Activated gamma-delta T cell (primary cell): ENCODE data around the gene TTLL8.
"Not testable (repeated sequence)": the region's sequence is repeated elsewhere in the genome, so short reads cannot be mapped to it uniquely, and the experiment has no call there.

Source experiments
- DNase-seq: peaks from one replicate; lab custom pipeline; 2025; lab: John Stamatoyannopoulos, UW

Gene TTLL8

DNA sequence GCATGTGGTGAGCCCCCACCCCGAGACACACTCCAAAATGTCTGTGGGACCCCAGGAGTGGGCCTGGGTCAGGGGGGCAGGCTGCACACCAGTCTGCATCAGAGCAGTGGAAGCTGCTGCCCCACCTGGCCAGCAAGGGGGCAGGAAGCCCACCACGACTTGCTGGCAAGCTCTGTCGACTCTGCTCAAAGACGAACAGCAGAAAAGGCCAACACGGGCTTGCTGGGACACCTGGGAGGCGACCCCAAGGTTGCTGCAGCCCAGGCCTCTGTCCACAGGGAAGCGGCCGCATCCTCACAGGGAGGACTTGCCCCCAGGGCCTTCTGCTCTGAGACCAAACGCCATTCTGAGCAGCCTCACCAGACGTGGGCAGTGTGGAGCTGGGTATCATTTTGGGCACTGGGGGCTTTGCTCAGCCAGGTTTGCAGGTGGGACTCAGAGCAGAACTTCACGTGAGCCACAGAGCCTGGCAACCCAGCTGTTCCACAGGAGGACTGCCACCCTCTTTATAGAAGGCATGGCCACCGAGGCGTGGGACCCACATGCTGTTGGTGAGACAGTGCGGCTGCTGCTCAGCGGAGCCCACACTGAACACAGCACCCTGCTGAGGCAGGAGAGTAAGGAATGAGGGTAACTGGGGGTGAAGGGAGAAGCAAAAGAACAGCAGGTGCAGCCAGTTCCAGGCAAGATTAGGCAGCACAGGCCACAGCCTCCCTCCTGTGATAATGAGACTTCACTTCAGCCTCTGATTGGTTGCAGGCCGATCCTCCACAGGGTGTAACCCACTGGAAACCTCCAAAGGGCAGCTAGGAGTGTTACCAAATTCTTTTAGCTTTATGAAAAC is 56.5 kb downstream of the TTLL8 start:
- DNase-seq, result no peak

DNA sequence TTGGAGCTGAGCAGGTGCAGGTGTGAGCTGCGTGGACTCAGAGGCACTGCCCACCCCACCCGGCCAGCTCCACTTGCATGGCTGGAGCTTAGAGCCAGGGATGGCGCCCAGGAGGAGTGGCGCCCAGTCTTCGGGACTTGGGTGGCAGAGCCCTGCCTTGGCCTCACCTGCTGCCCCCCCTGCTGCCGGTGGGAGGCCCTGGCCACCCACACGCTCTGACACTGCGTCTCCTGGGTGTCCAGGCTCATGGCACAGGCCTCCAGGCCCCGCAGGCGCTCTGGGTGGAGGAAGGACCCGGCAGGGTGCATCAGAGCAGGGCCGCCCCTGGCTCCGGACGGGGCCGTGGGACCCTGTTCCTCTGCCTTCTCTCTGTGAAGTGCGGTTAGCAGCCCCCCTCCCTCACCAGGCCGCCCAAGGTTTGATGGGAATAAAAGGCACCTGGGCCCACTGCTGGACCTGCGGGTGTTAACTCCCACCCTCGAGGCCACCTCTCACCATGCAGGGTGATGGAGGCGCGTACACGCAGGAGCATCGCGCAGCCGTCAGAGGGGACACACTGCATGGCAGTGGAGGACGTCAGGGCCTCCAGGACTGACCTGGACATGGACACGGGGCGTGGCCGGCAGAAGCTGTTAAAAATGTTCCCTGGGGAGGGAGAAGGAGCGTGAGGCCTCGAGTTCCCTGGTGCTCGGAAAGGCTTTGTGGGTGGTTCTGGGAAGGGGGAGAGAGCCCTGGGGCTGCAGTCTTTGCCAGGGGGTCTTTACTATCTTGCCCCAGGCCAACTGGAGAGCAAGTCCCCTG is 57.3 kb downstream of the TTLL8 start:
- DNase-seq, result no peak

DNA sequence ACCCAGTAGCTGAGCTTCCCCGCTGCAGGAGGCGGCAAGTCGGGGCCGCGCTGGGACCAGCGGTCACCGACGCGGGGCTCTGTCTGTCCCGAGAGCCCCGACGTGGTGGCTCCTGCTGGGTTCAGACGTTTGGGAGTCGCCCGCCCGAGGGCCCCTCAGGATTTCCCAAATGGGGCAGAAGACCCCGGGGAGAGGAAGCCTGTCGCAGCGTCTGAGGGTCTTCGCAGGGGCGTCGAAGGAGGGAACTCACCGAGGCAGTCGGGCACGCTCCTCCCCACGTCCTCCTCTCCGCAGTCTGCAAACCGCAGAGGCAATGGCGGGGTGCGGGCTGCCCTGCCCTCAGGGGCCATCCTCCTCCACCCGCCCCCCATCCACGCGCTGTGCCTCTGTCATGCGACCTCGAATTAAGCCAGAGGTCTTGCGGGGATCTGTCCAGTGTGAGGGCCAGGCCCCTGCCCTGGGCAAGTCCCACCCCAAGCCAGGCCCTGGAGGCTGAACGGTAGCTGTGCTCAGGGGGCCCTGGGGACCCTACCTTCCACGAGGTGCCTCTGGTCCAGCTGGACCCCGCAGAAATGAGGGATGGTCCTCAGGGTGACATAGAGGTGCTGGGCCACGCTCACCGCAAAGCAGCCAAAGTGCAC is 58.0 kb downstream of the TTLL8 start:
- DNase-seq, result no peak

DNA sequence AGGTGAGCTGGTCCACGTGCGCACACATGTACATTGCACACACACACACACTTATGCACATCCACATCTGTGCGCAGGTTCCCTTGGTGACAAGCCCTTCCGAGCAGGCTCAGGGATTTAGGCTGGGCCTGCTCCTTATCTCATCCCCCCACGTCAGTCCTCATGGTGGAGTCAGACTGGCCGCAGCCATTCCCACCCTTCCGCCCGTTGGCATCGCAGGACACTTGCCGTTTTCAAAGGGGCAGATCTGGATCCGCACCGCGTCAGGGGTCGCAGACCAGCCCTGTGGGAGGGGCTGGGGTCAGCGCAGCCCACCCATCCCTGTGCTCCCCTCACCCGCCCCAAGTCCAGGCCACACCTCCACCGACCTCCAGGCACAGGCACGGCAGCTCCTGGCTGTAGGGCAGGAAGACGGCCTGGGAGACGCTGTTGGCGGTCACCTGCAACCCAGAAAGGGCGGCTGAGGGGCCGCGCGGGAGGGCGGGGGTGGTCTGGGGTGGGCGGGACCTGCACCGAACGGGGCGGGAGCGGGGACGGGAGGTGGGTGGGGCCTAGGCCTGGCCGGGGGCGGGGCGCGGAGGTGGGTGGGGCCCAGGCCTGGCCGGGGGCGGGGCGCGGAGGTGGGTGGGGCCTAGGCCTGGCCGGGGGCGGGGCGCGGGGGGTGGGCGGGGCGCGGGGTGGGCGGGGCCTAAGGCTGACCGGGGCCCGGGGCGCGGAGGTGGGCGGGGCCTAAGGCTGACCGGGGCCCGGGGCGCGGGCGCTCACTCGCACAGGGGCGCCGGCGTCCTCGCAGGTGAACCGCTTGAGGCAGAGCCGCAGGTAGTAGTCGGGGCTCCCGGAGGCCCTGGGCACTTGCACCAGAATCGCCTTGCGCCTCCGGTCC is 58.8 kb downstream of the TTLL8 start:
- no peak for DNase-seq

DNA sequence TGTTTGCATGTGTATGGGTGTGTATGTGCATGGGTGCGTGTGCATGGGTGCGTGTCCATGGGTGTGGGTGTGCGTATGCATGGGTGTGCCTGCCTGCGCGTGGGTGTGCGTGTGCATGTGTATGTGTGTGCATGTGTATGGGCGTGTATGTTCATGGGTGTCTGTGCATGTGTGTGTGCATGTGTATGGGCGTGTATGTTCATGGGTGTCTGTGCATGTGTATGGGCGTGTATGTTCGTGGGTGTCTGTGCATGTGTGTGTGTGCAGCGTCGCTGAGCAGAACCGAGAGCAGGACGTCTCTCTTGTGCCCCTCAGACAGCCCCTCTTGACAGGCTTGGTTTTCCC is 59.4 kb downstream of the TTLL8 start:
- no peak for DNase-seq

DNA sequence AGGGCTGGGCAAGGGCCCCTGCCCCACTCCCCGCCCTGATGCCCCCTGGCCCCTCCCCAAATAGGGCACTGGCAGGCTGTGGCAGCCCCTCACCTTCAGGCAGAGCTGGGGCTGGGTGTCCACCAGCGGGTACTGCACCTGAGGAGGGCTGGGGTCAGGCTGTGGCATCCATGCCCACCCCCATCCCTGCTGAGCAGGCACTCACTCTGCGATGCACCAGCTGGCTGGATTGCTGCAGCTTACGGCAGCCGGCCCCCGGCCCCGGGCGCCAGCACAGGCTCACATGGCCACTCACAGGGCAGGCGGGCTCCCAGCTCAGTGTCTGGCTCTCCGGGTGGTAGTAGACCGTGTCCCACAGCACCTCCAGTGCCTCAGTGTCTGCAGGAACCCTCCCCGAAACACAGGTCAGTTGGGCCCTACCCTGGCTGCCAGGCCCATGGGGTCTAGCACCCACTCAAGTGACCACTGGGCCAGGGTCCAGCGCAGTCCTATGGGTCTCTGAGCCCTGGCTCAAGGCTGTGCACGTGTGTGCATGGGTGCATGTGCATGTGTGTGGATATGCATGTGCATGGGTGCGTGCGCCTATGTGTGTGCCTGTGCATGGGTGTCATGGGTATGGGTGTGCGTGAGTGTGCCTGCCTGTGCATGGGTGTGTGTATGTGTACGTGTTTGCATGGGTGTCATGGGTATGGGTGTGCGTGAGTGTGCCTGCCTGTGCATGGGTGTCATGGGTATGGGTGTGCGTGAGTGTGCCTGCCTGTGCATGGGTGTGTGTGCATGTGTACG is 60.0 kb downstream of the TTLL8 start:
- DNase-seq, result no peak

DNA sequence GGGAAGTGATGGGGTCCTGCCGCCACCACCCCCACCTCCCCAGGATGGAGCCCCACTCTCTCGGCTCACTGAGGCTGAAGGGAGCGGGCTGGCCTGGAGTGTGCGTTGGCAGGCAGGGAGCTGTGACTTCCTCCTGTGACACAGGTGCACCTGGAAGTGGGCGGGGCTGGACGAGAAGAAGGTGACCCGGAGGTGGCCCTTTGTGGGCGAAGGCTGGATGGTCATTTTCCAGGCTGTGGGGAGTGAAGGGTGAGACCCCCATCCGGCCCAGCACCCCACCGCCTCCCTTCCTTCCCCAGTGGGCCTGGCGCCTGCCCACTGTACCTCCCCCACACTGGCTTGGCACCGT is 60.9 kb downstream of the TTLL8 start:
- DNase-seq, result no peak

DNA sequence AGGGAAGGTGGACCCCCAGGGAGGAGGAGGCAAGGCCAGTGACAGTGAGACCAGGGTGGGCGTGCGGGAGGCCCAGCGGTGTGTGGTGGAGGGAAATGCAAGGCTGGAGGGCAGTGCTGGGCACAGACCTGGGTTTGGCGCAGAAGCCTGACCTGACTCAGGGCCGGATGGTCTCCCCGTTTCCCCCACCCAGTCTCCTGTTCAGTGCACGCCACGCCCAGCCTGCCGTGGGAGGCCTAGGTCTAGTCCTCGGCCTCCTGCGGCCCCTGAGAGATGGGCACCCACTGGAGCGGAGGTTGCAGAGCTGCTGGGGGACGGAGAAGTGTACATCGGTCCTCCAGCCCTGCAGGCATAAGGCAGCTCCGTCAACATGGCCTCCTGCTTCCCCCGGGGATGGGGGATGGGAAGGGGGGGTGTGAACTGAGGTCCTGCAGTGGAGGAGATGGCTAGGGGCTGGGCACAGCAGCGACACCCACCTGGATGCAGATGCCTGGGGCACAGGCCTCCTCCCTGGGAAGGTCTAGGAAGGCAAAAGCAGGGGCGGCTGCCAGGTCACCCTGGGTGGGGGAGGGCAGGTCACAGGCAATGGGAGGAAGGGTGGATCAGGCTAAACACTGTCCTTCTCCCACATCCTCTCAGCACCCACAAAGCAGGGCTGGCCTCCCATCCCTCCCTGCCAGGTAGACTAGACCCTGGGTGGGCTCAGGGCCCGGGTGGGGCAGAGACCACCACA is 61.4 kb downstream of the TTLL8 start:
- DNase-seq, result no peak

DNA sequence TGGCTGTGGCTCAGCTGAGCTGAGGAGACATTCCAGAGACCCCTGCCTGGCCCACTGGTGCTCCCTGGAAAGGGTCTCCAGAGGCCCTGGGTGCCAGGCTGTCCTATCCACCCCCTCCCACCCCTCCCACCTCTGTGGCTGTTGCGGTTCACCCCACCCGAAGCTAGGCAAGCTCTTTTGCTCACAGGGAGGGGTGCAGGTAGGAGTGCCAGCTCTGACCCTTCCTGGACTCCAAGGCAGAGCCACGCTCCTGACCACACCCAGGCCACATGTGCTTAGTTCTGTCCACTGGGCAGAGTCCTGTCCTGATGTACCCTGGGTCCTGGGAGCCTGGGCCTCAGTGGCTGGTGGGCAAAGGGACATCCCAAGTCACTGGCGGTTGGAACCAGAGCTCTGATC is 62.0 kb downstream of the TTLL8 start:
- DNase-seq, result no peak

DNA sequence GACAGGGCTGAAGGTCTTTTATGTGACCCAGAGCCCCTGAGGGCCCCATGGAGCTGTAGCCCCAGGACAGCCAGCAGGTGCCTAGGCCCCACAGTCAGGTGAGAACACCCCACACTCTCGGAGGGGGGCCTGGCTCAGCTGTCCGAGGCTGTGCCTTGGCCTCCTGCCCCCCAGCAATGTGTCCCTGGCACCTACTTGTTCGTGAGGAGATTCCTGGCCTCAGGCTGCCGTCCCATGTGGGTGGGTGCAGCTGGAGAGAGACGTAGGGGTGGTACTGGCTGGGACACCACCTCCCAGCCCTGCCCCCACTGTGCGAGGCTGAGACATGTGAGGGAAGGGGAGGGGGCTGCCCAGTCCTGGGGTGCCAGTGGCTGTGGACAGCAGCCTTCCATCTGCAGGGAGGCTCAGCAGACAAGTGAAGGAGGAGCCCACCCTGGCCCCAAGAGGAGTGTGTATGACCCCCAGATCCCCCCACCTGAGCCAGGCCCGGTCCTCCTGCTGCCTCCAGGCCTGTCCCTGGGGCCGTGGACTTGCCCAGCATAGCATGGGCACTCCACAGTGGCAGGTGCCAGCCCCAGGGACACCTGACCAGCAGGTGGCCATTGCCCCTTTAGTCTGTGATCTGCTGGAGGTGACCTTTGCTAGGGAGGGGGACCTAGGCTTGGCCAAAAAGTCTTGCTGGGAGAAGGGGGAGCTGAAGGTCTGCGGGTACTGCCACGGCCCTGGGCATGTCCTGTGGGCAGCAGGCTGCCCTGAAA is 62.6 kb downstream of the TTLL8 start:
- no peak for DNase-seq

DNA sequence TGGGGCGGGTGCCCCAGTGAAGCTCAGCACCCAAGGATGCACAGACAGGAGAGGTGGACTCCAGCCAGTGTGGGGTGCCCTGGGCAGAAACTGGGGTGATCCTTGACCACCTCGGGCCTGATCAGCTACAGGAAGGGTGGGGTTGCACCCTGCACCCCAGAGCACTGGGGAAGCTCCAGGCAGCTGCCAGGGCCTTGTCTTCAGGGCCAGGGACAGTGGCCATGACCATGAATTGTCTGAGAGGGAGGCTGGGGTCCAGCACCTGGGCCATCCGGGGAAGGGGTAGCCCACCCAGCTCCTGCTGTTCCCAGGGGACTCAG is 63.1 kb downstream of the TTLL8 start:
- no peak for DNase-seq

DNA sequence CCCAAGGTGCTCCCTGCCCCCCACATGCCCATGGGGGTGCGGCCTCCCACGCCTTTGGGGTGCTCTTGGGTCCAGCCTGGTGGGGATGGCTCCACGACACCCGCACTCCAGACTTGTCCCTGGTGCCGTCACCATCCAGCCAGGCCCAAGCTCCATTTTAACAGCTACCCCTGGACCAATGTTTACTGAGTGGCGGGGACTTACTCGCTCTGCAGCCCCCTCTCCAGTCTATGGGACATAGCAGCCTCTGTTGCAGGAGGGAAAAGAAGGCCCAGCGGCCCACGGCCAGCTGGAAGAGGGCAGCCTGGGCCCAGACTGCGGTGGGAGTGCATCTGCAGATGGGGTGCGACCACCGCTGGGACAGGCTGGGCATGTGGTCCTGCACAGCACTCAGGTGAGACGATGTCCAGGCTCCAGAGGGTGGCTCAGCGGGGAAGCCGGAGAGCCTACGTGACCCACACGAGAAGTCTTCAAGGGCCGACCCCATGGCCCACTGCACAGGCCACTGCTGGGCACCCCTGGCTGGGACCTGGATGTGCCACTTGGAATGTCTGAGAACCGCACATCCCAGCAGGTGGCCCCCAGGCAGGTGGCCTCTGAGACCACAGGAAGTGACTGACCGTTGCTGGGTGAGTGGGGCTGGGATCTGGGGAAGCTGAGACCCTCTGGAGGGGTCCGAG is 63.6 kb downstream of the TTLL8 start:
- no peak for DNase-seq

DNA sequence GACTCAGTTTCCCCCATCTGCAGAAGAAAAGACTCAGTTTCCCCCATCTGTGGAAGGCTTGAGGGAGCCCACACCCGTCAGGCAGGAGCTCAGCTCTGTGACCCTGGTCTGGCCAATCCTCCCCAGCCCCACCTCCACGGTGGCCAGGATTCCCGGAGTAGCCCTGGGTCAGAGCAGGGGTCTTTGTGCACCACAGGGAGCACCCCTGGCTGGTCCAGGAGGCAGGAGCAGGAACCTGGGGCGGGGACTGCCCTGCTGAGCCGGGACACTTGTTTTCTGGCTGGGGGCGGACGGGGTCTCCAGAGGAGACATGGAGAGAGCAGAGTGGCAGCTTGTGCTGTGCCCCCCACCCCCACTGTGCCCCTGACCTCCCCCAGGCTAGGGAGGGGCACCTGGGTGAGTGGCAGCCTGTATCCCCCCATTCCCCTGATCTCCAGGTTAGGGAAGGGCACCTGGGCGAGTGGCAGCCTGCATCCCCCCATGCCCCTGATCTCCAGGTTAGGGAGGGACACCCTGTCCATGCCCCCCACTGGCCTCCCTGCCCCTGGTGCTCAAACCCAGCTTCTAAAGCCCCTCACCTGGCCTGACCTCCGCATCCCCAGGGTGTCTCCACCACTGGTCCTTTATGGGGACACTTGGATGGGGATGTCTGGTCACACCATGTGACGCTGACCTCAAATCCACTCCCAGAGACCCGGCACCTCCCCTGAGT is 64.3 kb downstream of the TTLL8 start:
- no peak for DNase-seq

DNA sequence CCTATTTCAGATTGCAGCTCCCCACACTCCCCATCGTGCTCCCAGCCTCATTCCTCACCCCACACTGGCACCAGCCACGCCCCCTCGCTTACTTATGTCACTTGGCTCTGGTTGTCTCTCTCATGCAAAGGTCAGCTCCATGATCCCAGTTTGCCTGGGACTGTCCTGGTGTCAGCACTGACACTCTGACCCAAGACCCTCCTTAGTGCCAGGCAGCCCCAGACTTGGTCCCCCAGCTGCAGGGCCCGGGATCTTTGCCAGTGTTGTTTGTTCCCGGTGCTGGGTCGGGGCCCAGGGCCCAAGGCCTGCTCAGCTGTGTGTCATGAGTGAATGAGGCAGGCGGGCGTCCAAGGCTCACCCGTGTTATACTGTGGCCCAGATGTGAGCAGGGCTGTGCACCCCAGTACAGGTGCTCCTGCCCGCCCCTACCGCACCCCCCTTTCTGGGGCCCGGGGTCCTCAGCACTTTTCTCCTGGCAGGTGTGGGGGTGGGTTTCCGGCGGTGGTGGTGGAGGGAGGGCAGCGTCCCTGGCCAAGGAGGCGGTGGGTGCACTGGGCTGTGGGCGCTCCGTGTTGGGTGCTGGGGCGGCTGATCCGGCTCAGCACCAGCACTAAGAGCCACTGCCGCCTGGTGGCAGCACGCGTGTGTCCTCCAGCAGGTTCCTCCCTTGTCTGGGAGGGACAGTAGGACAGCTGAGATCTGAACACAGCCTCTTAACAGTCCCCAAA is 65.0 kb downstream of the TTLL8 start:
- DNase-seq, result no peak

DNA sequence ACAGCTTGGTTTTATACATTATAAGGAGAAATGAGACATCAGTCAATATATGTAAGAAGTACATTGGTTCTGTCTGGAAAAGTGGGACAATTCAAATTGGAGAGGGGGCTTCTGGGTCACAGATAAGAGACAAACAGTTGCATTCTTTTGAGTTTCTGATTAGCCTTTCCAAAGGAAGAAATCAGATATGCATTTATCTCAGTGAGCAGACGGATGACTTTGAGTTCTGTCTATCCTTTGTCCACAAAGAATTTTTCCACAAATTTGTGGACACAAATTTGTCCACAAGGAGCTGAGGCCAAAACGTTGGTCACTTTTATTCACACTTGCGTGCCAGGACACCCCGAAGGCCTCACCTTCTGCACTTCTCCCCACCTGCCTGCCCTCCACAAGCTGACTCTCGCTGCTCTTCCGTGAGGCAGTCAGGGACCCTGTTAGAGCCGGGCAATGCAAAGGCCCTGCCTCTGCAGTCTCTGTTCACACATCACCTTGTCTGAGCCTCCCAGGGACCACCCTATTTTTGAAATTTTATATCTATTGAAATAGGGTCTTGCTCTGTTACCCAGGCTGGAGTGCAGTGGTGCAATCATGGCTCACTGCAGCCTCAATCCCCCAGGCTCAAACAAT is 66.1 kb downstream of the TTLL8 start:
- no peak for DNase-seq

DNA sequence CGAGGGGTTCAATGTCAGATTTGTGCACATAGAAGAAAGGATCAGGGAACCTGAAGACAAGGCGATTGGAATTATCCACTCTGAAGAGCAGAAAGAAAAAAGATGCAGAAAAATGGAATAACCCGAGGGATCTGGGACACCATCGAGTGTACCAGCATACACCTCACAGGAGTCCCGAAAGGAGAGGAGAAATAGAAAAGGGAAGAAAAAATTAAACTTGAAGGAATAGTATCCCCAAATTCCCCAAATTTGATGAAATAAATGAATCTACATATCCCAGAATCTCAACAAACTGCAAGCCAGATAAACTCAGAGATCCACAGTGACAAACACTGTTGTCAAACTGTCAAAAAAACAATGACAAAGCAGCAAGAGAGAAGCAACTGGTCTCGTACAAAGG is 66.9 kb downstream of the TTLL8 start:
- DNase-seq, result no peak

DNA sequence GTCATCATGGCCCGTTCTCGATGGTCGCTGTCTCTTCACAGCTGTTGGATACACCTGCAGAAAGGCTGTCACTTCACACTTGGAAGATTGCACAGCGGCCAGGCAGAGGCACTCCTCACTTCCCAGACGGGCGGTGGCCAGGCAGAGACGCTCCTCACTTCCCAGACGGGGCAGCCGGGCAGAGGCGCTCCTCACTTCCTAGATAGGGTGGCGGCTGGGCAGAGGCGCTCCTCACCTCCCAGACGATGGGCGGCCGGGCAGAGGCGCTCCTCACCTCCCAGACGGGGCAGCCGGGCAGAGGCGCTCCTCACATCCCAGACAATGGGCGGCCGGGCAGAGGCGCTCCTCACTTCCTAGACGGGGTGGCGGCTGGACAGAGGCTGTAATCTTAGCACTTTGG is 68.3 kb downstream of the TTLL8 start:
- not testable (repeated sequence) for DNase-seq

DNA sequence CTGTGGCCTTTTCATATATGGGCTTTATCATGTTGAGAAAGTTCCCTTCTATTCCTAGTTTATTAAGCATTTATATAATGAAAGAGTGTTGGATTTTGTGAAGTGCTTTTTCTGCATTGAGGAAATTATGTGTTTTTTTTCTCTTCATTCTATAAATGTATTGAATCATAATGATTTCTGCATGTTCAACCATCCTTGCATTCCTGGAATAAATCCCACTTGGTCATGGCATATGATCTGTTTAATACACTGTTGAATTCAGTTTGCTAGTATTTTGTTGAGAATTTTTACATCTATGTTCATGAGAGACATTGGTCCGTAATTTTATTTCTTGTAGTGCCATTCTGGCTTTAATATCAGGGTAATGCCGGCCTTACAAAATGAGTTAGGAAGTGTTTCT is 71.8 kb downstream of the TTLL8 start:
- no peak for DNase-seq
